Activated naive CD4-positive, alpha-beta T cell treated with anti-CD3 and anti-CD28 coated beads, Interleukin-2, amount 10 ng/mL, durations not matched to agents 7 days and 5 days (primary cell): Measurements from ENCODE around the gene COMT.
"Not testable (repeated sequence)": the region's sequence is repeated elsewhere in the genome, so short reads cannot be mapped to it uniquely, and the experiment has no call there.

Experiments
- CTCF ChIA-PET: fragments of 350-600 bp; sonication (Branson Sonifier 250); formaldehyde crosslinking; loops from one replicate; lab custom pipeline; 2021; ENCODE audit warnings: antibody characterized with exemption; lab: Charles Lee
- DNase-seq: peaks from one replicate; pipeline ENCODE4 v3.0.0-alpha.2; 2020
- H3K27ac Mint-ChIP-seq: one replicate; pipeline ENCODE4 v1.8.0; 2021; ENCODE audit warnings: mild to moderate bottlenecking, moderate library complexity, mixed read lengths
- H3K27me3 Mint-ChIP-seq: one replicate; pipeline ENCODE4 v1.8.0; 2021; ENCODE audit warnings: mild to moderate bottlenecking, mixed read lengths
- H3K36me3 Mint-ChIP-seq: one replicate; pipeline ENCODE4 v1.8.0; 2021; ENCODE audit warnings: mixed read lengths
- H3K4me1 Mint-ChIP-seq: one replicate; pipeline ENCODE4 v1.8.0; 2021; ENCODE audit warnings: mixed read lengths
- H3K4me3 Mint-ChIP-seq: one replicate; pipeline ENCODE4 v1.8.0; 2021; ENCODE audit warnings: mild to moderate bottlenecking, moderate library complexity, mixed read lengths
- H3K9me3 Mint-ChIP-seq: one replicate; pipeline ENCODE4 v1.8.0; 2021; ENCODE audit warnings: mixed read lengths

COMT gene

GRCh38 chr22:19902245-19902715, 39.3 kb upstream of the COMT start:
- no peaks in the 10 kb centered on the region for H3K9me3 Mint-ChIP-seq
- H3K4me3 Mint-ChIP-seq, result no peak overlapping the region
- no peaks in the 10 kb centered on the region for H3K27me3 Mint-ChIP-seq
- no peak for DNase-seq
- no peak overlapping the region for H3K27ac Mint-ChIP-seq
- no peaks in the 10 kb centered on the region for H3K4me1 Mint-ChIP-seq
- CTCF ChIA-PET, result interaction anchor here (1.8 to 2.1 kb wide), 2 partner anchors 8 to 172 kb away, joined by 10 to 13 read pairs; no protein-coding TSS in a partner anchor
- peaks cover 1% of the 10 kb centered on the region for H3K36me3 Mint-ChIP-seq

DNA sequence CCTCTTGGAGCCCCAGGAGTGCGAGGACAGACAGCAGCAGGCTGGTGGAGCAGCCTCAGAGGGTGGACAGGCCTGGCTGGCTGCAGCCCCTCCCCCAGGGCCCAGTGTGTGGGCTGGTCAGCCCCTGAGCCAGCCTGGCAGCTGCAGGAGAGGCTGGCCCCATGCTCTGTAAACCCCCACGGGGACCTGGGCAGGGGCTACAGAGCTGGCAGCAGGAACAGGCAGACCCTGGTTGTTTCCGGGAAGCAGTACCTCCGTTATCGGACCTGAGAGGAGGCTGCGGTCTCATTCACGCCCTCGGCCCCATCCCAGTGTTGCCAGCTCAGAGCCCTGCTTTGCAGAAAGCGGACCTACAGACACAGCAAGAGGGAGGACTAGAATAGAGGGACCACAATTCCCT, 38.5 kb upstream of the COMT start:
- DNase-seq, result no peak
- no peaks in the 10 kb centered on the region for H3K27me3 Mint-ChIP-seq
- no peak overlapping the region for H3K4me3 Mint-ChIP-seq
- H3K27ac Mint-ChIP-seq, result no peak overlapping the region
- no peaks in the 10 kb centered on the region for H3K4me1 Mint-ChIP-seq
- CTCF ChIA-PET, result interaction anchor here (2.1 kb wide), 1 partner anchor 173 kb away, joined by 13 read pairs; no protein-coding TSS in a partner anchor
- peaks cover 1% of the 10 kb centered on the region for H3K36me3 Mint-ChIP-seq
- no peaks in the 10 kb centered on the region for H3K9me3 Mint-ChIP-seq

DNA sequence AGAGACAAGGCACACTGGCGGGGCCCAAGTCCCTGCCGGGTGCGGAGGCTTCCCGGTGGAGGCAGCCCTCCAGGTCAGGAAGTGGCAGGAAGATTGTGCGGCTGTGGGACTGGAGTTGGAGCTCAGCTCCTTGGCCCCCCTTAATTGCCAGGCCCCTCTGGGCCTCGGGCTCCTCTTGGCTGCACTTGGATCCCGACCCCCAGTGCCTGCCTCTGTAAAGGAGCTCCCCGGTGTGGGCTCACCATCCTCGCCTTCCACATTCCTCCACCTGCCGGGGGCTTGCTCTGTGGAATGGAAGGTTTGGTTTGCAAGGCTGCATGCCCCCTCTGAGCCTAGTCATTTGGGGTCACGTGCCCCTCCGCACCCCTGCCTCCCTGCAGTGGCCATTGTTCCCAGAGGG, 38.1 kb upstream of the COMT start:
- Mint-ChIP-seq H3K4me3 (no peak overlapping the region), H3K27me3 (no peaks in the 10 kb centered on the region), H3K36me3 (peaks cover 1% of the 10 kb centered on the region), H3K9me3 (no peaks in the 10 kb centered on the region), H3K4me1 (no peaks in the 10 kb centered on the region), H3K27ac (no peak overlapping the region)
- no peak for DNase-seq
- CTCF ChIA-PET, result no interaction called here

GRCh38 chr22:19904174-19904856, 37.3 kb upstream of the COMT start:
- Mint-ChIP-seq H3K27ac (no peak overlapping the region), H3K4me3 (no peak overlapping the region), H3K36me3 (no peaks in the 10 kb centered on the region), H3K9me3 (no peaks in the 10 kb centered on the region), H3K27me3 (no peaks in the 10 kb centered on the region), H3K4me1 (no peaks in the 10 kb centered on the region)
- CTCF ChIA-PET, result interaction anchor here (1.9 to 2.5 kb wide), 2 partner anchors 8 to 173 kb away, joined by 5 to 13 read pairs; no protein-coding TSS in a partner anchor
- no peak for DNase-seq

- no peak overlapping the region for H3K4me3 Mint-ChIP-seq
- no peaks in the 10 kb centered on the region for H3K36me3 Mint-ChIP-seq
- CTCF ChIA-PET, result interaction anchor here (0.7 to 2.5 kb wide), 3 partner anchors 8 to 174 kb away, joined by 3 to 13 read pairs (median 5); no protein-coding TSS in a partner anchor
- no peaks in the 10 kb centered on the region for H3K27me3 Mint-ChIP-seq
- DNase-seq, result no peak
- H3K27ac Mint-ChIP-seq, result no peak overlapping the region
- H3K9me3 Mint-ChIP-seq, result no peaks in the 10 kb centered on the region
- peaks cover 2% of the 10 kb centered on the region for H3K4me1 Mint-ChIP-seq
Observed at GRCh38 chr22:19904935-19905334, 36.6 kb upstream of the COMT start.

DNA sequence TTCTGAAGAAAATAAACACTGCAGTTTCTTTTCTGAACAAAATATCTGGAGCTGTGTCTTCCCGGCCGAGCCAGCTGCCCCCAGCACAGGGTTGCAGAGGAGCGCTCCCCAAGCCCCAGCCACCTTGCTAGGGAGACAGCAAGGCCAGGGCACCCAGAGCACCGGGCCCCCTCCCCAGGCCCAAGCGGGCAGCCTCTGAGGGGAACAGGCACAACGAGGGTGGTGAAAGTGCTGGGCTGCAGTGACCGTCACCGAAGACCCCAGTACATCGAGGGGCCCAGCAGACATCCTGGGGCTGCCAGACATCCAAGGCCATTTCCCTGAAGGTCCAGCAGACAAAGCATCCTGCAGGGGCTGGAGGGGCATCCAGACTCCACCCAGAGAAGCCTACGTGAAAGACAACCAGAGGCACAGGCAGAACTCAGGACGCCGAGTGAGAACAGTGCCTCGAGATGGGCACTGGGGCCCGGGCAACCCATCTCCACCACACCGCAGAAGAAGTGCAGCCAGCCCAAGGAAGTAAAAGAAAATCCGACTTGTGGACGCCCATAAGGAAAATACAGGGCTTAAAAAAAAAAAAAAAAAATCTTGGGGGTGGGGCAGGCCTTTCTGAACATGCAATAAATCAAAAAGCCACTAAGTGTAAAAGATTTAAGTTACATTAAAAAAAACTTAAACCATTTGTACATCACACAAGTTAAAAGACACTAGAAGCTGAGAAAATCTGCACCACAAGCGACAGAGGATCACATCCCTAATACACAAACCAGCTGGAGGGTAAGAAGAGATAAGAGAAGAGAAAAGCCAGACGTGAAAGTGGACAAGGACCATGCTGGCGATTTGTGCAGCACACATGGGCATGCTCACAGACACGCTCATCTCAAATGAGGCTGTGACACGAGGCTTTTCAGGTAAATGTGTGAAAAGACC, 36.0 kb upstream of the COMT start:
- peaks cover 2% of the 10 kb centered on the region for H3K4me1 Mint-ChIP-seq
- H3K27ac Mint-ChIP-seq, result no peak overlapping the region
- H3K27me3 Mint-ChIP-seq, result no peaks in the 10 kb centered on the region
- CTCF ChIA-PET, result interaction anchor here (0.7 to 2.5 kb wide), 3 partner anchors 9 to 175 kb away, joined by 3 to 13 read pairs (median 5); no protein-coding TSS in a partner anchor
- H3K9me3 Mint-ChIP-seq, result no peaks in the 10 kb centered on the region
- DNase-seq, result no peak
- no peaks in the 10 kb centered on the region for H3K36me3 Mint-ChIP-seq
- H3K4me3 Mint-ChIP-seq, result no peak overlapping the region

DNA sequence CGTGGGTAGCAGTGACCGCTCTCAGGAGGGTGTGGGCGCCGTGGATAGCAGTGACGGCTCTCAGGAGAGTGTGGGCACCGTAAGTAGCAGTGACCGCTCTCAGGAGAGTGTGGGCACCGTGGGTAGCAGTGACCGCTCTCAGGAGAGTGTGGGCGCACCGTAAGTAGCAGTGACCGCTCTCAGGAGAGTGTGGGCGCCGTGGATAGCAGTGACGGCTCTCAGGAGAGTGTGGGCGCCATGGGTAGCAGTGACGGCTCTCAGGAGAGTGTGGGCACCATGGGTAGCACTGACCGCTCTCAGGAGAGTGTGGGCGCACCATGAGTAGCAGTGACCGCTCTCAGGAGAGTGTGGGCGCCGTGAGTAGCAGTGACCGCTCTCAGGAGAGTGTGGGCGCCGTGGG, 34.7 kb upstream of the COMT start:
- H3K27ac Mint-ChIP-seq, H3K27me3 Mint-ChIP-seq, H3K9me3 Mint-ChIP-seq, DNase-seq, H3K4me1 Mint-ChIP-seq, H3K36me3 Mint-ChIP-seq, H3K4me3 Mint-ChIP-seq: not testable (repeated sequence)
- CTCF ChIA-PET, result interaction anchor here (2.5 kb wide), 1 partner anchor 176 kb away, joined by 13 read pairs; no protein-coding TSS in a partner anchor

DNA sequence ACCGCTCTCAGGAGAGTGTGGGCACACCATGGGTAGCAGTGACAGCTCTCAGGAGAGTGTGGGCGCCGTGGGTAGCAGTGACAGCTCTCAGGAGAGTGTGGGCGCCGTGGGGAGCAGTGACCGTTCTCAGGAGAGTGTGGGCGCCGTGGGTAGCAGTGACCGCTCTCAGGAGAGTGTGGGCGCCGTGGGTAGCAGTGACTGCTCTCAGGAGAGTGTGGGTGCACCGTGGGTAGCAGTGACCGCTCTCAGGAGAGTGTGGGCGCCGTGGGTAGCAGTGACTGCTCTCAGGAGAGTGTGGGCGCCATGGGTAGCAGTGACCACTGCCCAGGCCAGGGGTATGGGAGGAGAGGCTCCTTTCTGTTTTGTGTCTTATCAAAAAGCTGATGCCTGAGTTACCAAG, 33.7 kb upstream of the COMT start:
- CTCF ChIA-PET, result interaction anchor here (0.8 to 1.0 kb wide), 2 partner anchors 152 to 178 kb away, joined by 3 to 4 read pairs; no protein-coding TSS in a partner anchor
- not testable (repeated sequence) for DNase-seq, H3K27me3 Mint-ChIP-seq, H3K4me1 Mint-ChIP-seq, H3K27ac Mint-ChIP-seq, H3K36me3 Mint-ChIP-seq, H3K9me3 Mint-ChIP-seq, H3K4me3 Mint-ChIP-seq

DNA sequence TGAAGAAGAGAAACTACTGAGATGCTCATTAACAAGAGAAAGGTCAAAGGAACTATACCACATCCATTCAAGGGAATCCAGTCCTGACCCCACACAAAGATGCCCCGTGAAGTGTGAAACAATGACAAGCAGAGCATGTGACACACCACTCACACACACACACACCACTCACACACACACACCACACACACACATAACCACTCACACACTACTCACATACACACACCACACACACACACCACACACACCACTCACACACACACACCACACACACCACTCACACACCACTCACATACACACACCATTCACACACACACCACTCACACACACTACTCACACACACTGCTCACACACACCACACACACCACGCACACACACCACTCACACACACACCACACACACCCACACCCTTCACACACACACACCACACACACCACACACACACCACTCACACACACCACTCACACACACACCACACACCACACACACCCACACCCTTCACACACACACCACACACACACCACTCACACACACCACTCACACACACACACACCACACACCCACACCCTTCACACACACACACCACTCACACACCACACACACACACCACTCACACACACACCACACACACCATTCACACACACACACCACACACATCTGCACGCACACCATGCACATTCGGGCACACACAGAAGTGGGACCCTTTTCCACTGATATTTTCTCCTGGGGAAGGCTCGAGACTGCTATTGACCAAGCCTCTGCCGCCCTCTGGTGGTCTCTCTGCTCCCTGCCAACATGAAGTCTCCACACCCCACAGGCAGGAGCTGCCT, 32.0 kb upstream of the COMT start:
- no peaks in the 10 kb centered on the region for H3K9me3 Mint-ChIP-seq
- DNase-seq, result peak; percentile 90
- H3K27ac Mint-ChIP-seq, result no peak overlapping the region
- peaks cover 2% of the 10 kb centered on the region for H3K4me1 Mint-ChIP-seq
- no peaks in the 10 kb centered on the region for H3K27me3 Mint-ChIP-seq
- no peak overlapping the region for H3K4me3 Mint-ChIP-seq
- CTCF ChIA-PET, result interaction anchor here (0.6 to 5.3 kb wide), 25 partner anchors 8 to 186 kb away, joined by 3 to 103 read pairs (median 4); partner anchors contain the start of genes COMT and TXNRD2
- peaks cover 14% of the 10 kb centered on the region for H3K36me3 Mint-ChIP-seq

DNA sequence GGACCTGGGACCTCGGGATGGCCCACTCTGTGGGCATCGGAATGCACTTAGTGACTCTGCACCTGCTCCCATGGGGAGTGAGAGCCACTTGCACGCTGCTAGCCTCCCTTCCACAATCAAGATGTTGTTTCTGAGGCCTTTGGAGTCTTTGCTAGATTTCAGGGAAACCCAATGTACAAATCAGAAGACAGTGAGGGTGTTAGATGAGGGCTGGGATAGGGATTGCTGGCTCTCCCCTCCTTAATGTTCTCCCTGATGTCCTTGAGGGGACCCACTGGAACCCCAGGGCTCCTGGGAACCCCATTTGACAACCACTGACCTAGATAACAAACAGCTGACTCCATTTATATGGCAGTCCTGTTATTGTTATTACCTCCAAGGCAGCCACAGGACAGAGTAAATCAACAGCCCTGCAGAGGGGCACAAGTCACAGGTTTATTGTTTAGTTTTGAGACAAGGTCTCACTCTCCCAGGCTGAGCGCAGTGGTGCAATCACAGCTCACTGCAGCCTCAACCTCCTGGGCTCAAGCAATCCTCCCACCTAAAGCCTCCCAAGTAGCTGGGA, 31.3 kb upstream of the COMT start:
- peaks cover 20% of the 10 kb centered on the region for H3K36me3 Mint-ChIP-seq
- peaks cover 2% of the 10 kb centered on the region for H3K4me1 Mint-ChIP-seq
- CTCF ChIA-PET, result interaction anchor here (0.6 to 5.3 kb wide), 26 partner anchors 9 to 186 kb away, joined by 3 to 103 read pairs (median 4); partner anchors contain the start of genes COMT and TXNRD2
- DNase-seq, result no peak
- H3K4me3 Mint-ChIP-seq, result no peak overlapping the region
- no peaks in the 10 kb centered on the region for H3K9me3 Mint-ChIP-seq
- H3K27ac Mint-ChIP-seq, result no peak overlapping the region
- H3K27me3 Mint-ChIP-seq, result no peaks in the 10 kb centered on the region

DNA sequence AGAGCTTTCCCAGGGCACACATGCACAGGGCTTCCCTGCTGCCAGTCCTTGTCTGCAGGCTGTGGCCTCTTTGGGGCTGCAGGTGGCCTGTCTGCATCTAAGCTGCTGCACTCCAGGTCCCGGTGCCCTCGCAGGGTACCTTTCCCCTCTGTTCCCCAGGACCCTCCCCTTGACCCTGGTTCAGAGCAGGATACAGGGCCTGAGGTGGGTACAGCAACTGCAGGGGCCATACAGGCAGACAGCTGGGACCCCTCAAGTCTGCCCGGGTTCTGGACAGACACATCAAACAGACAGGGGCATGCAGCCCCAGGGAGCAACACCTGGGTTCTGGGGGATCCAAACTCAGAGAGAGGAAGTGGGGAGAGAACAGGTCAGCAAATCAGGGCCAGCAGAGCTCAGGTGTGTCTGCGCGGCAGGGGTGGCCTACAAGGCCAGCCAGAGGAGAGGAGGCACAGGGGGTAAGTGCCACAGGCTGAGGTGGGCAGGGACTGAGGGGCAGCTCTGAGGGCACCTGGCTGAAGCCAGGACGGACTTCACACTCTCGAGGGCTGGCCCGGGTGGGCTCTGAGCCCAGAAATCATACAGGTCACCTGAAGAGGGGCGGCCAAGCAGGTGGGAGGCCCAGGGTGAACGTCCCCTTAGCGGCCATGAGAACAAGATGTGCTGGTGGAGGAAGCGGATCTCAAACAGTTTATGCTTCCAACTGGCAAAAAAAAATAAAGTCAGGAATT, 29.9 kb upstream of the COMT start:
- peaks cover 2% of the 10 kb centered on the region for H3K4me1 Mint-ChIP-seq
- H3K36me3 Mint-ChIP-seq, result peaks cover 20% of the 10 kb centered on the region
- H3K27ac Mint-ChIP-seq, result no peak overlapping the region
- DNase-seq, result no peak
- no peaks in the 10 kb centered on the region for H3K9me3 Mint-ChIP-seq
- CTCF ChIA-PET, result interaction anchor here (5.0 to 5.3 kb wide), 2 partner anchors 155 to 180 kb away, joined by 46 to 103 read pairs; no protein-coding TSS in a partner anchor
- H3K4me3 Mint-ChIP-seq, result no peak overlapping the region
- H3K27me3 Mint-ChIP-seq, result no peaks in the 10 kb centered on the region

- DNase-seq, result no peak
- peaks cover 2% of the 10 kb centered on the region for H3K4me1 Mint-ChIP-seq
- H3K27ac Mint-ChIP-seq, result no peak overlapping the region
- CTCF ChIA-PET, result interaction anchor here (5.0 to 5.3 kb wide), 2 partner anchors 156 to 181 kb away, joined by 46 to 103 read pairs; no protein-coding TSS in a partner anchor
- peaks cover 22% of the 10 kb centered on the region for H3K36me3 Mint-ChIP-seq
- H3K27me3 Mint-ChIP-seq, result no peaks in the 10 kb centered on the region
- H3K9me3 Mint-ChIP-seq, result no peaks in the 10 kb centered on the region
- H3K4me3 Mint-ChIP-seq, result no peak overlapping the region
Observed at GRCh38 chr22:19912271-19912999, 29.1 kb upstream of the COMT start.
